GM18861 (cell line): Measurements from ENCODE around the gene OR1I1.
A peak's percentile ranks its signal among the peaks of the same experiment; 100 is the strongest.

Experiments used
- ATAC-seq: cut with Tn5 transposase; IDR thresholded peaks from one replicate; pipeline ENCODE4 v1.9.1; 2021; ENCODE audit not compliant: unreplicated experiment

Gene OR1I1

DNA sequence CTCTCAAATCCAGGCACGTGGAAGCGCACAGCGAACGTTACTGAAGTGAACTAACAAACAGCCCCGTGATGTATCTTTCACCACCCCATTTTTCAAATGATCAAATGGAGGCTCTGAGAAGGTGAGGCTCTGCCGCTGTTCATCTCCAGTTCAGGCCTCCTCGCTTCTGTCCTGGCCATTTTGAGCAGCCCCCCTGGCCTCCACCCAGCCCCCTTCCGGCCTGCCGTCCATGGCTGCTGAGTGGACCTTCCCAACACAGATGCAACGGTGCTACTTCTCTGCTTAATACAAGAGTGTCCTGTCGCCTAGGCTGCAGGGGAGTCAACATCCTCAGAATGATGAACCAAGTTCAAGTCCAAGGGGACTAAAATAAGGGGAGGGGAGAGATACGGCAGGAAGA lies 34.8 kb downstream of the OR1I1 start:
- ATAC-seq: no peak

DNA sequence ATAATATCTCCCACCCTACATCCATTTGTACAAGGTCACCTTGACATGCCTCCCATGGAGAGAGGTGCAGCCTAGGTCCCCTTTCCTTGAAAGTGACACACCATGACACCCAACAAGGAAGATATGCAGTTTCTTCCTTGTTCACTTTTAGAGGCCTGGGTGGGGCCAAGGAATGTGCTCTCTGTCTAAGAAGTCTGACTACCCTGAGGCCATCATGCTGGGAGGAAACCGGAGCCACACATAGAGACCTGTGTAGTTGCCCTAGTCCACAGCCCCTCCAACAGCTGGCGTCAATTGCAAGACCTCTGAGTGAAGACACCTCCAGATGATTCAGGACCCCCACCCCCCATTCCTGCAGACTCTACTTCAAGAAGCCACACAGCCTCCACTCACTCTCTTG lies 36.2 kb downstream of the OR1I1 start:
- ATAC-seq: no peak

- ATAC-seq: no peak
Observed at GRCh38 chr19:15118789-15119494, 36.9 kb downstream of the OR1I1 start.

GRCh38 chr19:15120135-15121026 lies 38.4 kb downstream of the OR1I1 start:
- no peak for ATAC-seq

DNA sequence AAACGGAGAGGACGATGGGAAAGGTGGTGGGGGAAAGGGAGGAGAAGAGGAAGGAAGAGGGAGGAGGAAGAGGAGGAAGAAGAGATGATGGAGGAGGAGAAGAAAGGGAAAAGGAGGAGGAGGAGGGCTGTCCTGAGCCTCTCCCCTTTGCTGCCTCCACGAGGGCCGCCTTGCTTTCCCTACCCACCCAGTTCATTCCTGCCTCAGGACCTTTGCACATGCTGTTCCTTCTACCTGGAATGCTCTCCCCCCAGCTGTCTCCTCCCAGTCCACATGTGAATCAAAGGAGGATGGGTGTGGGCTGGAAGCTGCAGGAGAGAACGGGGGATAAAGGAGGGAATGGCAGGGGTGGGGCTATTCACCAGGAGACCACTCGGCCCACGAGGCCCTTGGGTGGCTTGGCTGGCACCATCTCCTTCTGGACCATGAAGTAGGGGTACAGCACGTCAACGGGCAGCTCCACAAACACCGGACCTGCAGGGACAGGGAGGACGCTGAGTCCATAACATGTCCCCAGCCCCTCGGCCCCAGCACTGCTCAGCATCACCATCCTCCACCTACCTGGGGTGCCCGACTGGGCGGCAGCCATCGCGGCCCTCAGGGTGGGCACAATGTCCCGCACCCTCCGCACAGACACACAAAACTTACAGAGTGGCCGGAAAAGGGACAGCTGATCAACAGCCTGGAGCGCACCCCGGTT lies 40.5 kb downstream of the OR1I1 start:
- no peak for ATAC-seq

GRCh38 chr19:15123031-15123890 lies 41.2 kb downstream of the OR1I1 start:
- ATAC-seq: no peak

DNA sequence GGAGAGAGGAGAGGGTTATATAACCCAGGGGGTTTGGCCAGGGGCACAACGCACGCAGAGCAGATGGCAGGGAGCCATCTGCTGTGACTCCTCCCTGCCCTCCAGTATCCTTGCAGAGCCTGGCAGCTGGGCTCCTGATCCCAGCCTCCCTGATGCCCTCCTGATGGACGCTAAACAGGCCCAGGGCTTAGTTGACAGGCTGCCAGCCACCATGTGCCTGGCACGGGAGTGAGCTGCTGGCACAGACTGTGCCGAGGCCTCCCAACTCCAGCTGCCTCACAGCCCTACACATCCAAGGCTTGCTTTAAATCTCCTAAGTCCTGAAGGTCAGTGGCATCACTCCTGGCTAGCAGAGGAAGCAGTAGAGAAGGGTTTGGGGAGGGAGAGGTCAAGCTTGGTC lies 41.9 kb downstream of the OR1I1 start:
- ATAC-seq: no peak

- no peak for ATAC-seq
Observed at GRCh38 chr19:15124572-15125231, 42.7 kb downstream of the OR1I1 start.

DNA sequence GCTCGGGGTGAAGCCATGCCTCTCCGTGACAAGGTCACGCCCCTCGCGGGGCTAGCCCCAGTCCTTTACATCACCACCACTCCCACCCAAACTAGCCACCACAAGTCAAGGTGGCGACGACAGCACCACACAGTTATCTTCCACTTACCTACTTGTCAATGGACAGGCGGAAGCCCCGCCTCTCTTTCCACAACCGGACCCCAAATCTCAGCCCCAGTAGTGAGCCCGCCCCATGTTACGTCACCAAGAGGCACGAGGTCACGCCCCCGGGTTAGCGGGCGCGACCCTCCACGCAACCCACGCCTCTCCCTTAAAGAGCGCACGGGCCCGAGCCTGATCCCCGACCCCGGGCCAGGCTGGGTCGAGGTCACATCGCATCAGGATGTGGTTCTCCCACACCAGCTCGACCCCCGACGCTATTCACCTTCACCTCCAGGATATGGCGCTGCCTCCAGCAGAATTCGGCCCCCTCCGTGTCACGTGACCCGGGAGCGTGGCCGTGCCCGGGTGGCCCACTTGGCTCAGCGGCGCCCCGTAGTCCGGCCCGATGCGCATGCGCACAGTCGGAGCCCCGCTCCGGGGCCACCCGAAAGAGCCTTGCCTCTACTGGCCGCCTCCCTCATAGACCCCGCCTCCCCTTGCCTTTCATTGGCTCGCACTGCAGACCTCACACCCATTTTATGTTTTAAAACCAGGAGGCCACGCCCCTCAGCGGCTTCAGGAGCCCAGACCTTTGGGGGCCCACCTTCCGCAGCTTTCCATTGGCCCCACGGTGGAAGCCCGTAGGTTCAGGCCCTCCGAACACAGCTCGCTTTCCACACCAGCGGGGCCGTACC lies 43.4 kb downstream of the OR1I1 start:
- ATAC-seq: peak; percentile 84

DNA sequence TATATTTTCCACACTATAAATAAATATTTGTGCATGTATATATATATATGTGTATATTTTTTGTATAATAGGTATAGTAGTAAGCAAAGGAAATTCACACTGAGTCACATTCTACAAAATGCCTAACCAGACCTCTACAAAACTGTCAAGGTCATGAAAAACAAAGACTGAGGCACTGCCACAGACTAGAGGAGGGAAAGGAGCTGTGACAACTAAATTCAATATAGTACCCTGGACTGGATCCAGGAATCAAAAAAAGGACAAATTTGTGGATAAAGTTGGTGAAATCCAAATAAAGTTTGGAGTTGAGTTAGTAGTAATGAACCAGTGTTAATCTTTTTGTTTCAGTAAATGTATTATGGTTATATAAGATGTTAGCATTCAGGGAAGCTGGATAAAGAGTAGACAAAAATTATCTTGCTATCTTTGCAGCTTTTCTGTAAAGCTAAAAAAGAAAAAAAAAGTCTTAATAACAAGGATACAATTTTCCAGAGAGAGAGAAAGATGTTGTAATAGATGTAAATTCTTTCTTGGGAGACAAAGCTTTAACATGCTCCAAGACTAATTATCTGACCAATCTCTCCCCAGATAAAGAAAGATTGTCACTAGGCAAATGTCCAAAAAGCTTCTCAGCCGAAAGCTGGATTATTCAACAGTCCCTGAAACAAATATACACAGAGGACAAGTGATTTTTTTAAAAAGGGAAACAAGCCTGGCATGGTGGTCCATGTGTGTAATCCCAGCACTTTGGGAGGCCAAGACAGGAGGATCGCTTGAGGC lies 44.3 kb downstream of the OR1I1 start:
- no peak for ATAC-seq

GRCh38 chr19:15128162-15128770 lies 46.3 kb downstream of the OR1I1 start:
- no peak for ATAC-seq

- ATAC-seq: no peak
Observed at GRCh38 chr19:15129856-15130585, 48.0 kb downstream of the OR1I1 start.

- no peak for ATAC-seq
Observed at GRCh38 chr19:15136234-15136954, 54.4 kb downstream of the OR1I1 start.

- ATAC-seq: no peak
Observed at GRCh38 chr19:15137777-15138176, 55.8 kb downstream of the OR1I1 start.

- no peak for ATAC-seq
Observed at GRCh38 chr19:15138427-15138826, 56.4 kb downstream of the OR1I1 start.

GRCh38 chr19:15141143-15141542 lies 59.1 kb downstream of the OR1I1 start:
- no peak for ATAC-seq

- ATAC-seq: no peak
Observed at GRCh38 chr19:15142313-15142712, 60.3 kb downstream of the OR1I1 start.
